ENCODE results near the gene DCDC1. TPM values are rescaled to one million over a fixed set of nuclear protein-coding genes. Genes with fewer than 3 reads are reported as not detected.
A peak's percentile ranks its signal among the peaks of the same experiment; 100 is the strongest.

DCDC1 gene
- total and polyA plus RNA-seq, 9 of the 15 experiments (the other 6 are each of a cell fraction or from before 2014, with no cell fraction given), result 0.05 to 0.18 (median 0.08) TPM; not detected in 3

DNA sequence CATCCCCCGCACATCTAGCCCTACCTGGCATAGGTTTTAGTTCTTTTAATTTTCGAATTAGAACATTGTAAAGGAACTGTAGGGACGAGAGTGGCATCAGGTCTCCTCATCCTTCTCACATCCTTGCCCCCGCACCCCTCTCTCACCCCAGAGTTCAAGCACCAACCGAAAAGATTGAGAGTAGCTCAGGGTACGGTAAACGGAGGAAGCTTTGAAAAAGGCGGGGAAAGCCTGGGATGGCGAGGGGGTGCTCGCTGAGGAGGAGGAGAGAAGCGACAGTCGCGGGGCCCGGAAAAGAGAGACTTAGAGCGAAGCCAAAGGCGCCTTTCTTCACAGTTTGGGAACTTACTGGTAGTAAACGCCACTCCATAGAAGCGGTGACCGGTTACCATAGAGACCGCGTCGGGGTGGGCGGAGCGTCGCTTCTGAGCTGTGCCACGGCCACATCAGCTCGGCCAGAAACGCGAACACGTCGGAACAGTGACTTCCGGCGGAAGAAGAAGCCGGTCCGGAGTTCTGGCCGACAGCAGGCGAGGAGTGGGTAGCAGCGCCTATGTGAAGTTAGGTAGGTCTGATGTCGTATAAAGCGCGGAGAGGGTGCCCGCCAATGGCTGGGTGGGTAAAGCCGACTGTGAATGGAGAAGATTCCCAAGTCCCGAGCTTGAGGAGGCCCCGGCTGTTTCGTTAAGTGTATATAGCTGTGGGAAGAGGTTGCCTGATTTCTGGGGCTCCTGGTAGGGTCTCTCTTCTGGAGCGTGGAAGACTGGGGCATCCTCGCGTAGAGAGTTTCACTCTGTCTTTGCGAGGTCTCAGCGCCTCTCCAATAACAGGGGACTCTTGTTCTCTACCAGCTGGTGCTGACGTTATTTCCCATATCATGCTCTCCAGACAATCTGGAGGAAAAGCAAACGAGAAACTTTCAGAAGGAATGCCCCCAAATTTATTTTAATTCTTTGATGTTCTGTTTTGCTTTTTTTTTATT, at the start of gene DCDC1, which contains the start of gene DNAJC24 (continued):
- TF ChIP-seq, protein P1, sequence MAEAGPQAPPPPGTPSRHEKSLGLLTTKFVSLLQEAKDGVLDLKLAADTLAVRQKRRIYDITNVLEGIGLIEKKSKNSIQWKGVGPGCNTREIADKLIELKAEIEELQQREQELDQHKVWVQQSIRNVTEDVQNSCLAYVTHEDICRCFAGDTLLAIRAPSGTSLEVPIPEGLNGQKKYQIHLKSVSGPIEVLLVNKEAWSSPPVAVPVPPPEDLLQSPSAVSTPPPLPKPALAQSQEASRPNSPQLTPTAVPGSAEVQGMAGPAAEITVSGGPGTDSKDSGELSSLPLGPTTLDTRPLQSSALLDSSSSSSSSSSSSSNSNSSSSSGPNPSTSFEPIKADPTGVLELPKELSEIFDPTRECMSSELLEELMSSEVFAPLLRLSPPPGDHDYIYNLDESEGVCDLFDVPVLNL (CRISPR knock-in tag; IDR thresholded peaks at IDR 0.05; ENCODE audit: low read depth), result no peak
- no peak for TF ChIP-seq BRF1 (IDR thresholded peaks at IDR 0.05; ENCODE audit: borderline replicate concordance, extremely low read depth, insufficient read length)
- TF ChIP-seq, protein P2, sequence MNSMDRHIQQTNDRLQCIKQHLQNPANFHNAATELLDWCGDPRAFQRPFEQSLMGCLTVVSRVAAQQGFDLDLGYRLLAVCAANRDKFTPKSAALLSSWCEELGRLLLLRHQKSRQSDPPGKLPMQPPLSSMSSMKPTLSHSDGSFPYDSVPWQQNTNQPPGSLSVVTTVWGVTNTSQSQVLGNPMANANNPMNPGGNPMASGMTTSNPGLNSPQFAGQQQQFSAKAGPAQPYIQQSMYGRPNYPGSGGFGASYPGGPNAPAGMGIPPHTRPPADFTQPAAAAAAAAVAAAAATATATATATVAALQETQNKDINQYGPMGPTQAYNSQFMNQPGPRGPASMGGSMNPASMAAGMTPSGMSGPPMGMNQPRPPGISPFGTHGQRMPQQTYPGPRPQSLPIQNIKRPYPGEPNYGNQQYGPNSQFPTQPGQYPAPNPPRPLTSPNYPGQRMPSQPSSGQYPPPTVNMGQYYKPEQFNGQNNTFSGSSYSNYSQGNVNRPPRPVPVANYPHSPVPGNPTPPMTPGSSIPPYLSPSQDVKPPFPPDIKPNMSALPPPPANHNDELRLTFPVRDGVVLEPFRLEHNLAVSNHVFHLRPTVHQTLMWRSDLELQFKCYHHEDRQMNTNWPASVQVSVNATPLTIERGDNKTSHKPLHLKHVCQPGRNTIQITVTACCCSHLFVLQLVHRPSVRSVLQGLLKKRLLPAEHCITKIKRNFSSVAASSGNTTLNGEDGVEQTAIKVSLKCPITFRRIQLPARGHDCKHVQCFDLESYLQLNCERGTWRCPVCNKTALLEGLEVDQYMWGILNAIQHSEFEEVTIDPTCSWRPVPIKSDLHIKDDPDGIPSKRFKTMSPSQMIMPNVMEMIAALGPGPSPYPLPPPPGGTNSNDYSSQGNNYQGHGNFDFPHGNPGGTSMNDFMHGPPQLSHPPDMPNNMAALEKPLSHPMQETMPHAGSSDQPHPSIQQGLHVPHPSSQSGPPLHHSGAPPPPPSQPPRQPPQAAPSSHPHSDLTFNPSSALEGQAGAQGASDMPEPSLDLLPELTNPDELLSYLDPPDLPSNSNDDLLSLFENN (IDR thresholded peaks at IDR 0.05; ENCODE audit: low read depth in 2 of 2, low read length in 2 of 2), result no peak
- no peak for TF ChIP-seq ZNF561 (CRISPR knock-in tag; conservative IDR thresholded peaks at IDR 0.05)
- TF ChIP-seq, protein P3, sequence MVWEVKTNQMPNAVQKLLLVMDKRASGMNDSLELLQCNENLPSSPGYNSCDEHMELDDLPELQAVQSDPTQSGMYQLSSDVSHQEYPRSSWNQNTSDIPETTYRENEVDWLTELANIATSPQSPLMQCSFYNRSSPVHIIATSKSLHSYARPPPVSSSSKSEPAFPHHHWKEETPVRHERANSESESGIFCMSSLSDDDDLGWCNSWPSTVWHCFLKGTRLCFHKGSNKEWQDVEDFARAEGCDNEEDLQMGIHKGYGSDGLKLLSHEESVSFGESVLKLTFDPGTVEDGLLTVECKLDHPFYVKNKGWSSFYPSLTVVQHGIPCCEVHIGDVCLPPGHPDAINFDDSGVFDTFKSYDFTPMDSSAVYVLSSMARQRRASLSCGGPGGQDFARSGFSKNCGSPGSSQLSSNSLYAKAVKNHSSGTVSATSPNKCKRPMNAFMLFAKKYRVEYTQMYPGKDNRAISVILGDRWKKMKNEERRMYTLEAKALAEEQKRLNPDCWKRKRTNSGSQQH (CRISPR knock-in tag; IDR thresholded peaks at IDR 0.05), result no peak
- TF ChIP-seq ZNF277 (CRISPR knock-in tag; IDR thresholded peaks at IDR 0.05; ENCODE audit: borderline replicate concordance), result no peak
- no peak for TF ChIP-seq CHD2 (IDR thresholded peaks at IDR 0.05; ENCODE audit: low read depth, low read length)
- TF ChIP-seq, protein P4, sequence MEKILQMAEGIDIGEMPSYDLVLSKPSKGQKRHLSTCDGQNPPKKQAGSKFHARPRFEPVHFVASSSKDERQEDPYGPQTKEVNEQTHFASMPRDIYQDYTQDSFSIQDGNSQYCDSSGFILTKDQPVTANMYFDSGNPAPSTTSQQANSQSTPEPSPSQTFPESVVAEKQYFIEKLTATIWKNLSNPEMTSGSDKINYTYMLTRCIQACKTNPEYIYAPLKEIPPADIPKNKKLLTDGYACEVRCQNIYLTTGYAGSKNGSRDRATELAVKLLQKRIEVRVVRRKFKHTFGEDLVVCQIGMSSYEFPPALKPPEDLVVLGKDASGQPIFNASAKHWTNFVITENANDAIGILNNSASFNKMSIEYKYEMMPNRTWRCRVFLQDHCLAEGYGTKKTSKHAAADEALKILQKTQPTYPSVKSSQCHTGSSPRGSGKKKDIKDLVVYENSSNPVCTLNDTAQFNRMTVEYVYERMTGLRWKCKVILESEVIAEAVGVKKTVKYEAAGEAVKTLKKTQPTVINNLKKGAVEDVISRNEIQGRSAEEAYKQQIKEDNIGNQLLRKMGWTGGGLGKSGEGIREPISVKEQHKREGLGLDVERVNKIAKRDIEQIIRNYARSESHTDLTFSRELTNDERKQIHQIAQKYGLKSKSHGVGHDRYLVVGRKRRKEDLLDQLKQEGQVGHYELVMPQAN (IDR thresholded peaks at IDR 0.05; ENCODE audit: borderline replicate concordance), result peak; percentile 65; the same call in 1 of the 2 replicates
- no peak; the same call in 1 of the 2 replicates for TF ChIP-seq ZNF175 (CRISPR knock-in tag; IDR thresholded peaks at IDR 0.05; ENCODE audit: low read depth)
- peak; percentile 77; the same call in 1 of the 2 replicates for TF ChIP-seq LCOR (CRISPR knock-in tag; IDR thresholded peaks at IDR 0.05)
- TF ChIP-seq TAF15 (IDR thresholded peaks at IDR 0.05; ENCODE audit: low read depth, low read length), result no peak
- TF ChIP-seq SP2 (IDR thresholded peaks at IDR 0.05; ENCODE audit: extremely low read depth, low read depth, low read length, poor library complexity, severe bottlenecking), result no peak
- no peak for TF ChIP-seq MAFK (IDR thresholded peaks at IDR 0.05; ENCODE audit: low read length)
- no peak for TF ChIP-seq MECOM (CRISPR knock-in tag; IDR thresholded peaks at IDR 0.05)
- TF ChIP-seq CHCHD3 (CRISPR knock-in tag; IDR thresholded peaks at IDR 0.05), result no peak
- no peak for TF ChIP-seq ZNF133 (CRISPR knock-in tag; IDR thresholded peaks at IDR 0.05)

Measured in K562 (cell line).